ENCODE results near the gene IL10RA. TPM values are rescaled to one million over a fixed set of nuclear protein-coding genes. Genes with fewer than 3 reads are reported as not detected.

IL10RA gene
- total and polyA plus RNA-seq, 2 of the 4 experiments (the other 2 are of a cell fraction), result 0.12 TPM; not detected in 1

GRCh38 chr11:118048472-118049370 lies 62.5 kb downstream of the IL10RA start:
- BruUV-seq (replicated peaks), result no TSS peak
- CTCF ChIA-PET, result no interaction called here
- H3K4me2 ChIP-seq (ENCODE audit: low read depth, low read length), result no peak overlapping the region

More at GRCh38 chr11:118048472-118049370, 62.5 kb downstream of the IL10RA start:
- no peaks in the 10 kb centered on the region for H3K9me1 ChIP-seq (ENCODE audit: insufficient read depth, low read length)
- POLR2A ChIA-PET (ENCODE audit: unreplicated experiment), result interaction anchor here (0.6 kb wide), 1 partner anchor 617 kb away, joined by 11 read pairs; no protein-coding TSS in a partner anchor
- dilution Hi-C loops (cut with HindIII; ENCODE audit: low sequenced_read_pairs, unreplicated experiment), result no loop called here
- H2BK5ac ChIP-seq (ENCODE audit: low read depth, low read length, poor library complexity, severe bottlenecking), result no peak overlapping the region
- H2BK20ac ChIP-seq (ENCODE audit: low read depth, low read length), result no peak overlapping the region
- no peaks in the 10 kb centered on the region for H3K79me1 ChIP-seq (ENCODE audit: low read depth in 1 of 2, low read length in 2 of 2)
- no peak overlapping the region for H4K5ac ChIP-seq (ENCODE audit: low read depth, low read length)
- no peaks in the 10 kb centered on the region for H3K9me3 ChIP-seq (ENCODE audit: control insufficient read depth, insufficient read depth, low read length)
- peaks cover 8% of the 10 kb centered on the region; the same call in 1 of the 2 replicates for H3K27me3 ChIP-seq (ENCODE audit: control insufficient read depth, insufficient read depth, low read length)
- H2BK15ac ChIP-seq (ENCODE audit: low read depth, low read length), result no peak overlapping the region
- no peak overlapping the region for H3K14ac ChIP-seq (replicated peaks; ENCODE audit: low read depth, low read length)
- TF ChIP-seq BHLHE40 (IDR thresholded peaks at IDR 0.05; ENCODE audit: low read depth, low read length) (no peak), MAFK (IDR thresholded peaks at IDR 0.05; ENCODE audit: low read depth, low read length) (no peak), CHD1 (IDR thresholded peaks at IDR 0.05; ENCODE audit: low read depth, low read length) (no peak), FOS (IDR thresholded peaks at IDR 0.05; ENCODE audit: low read depth, low read length) (no peak), RAD21 (IDR thresholded peaks at IDR 0.05; ENCODE audit: low read length) (no peak), SMC3 (IDR thresholded peaks at IDR 0.05; ENCODE audit: low read depth, low read length) (no peak), POLR2A (IDR thresholded peaks at IDR 0.05; ENCODE audit: low read depth, low read length) (no peak), CTCF (conservative IDR thresholded peaks at IDR 0.05; ENCODE audit: low read depth, low read length) (no peak), CEBPB (IDR thresholded peaks at IDR 0.05; ENCODE audit: low read depth, low read length) (no peak), MXI1 (IDR thresholded peaks at IDR 0.05; ENCODE audit: borderline replicate concordance, low read depth, low read length) (no peak)
- H2BK120ac ChIP-seq (ENCODE audit: low read depth, low read length), result no peak overlapping the region
- no peak overlapping the region for H3K56ac ChIP-seq (ENCODE audit: extremely low read depth, insufficient read depth, low read length)
- no peak overlapping the region for H4K8ac ChIP-seq (ENCODE audit: low read depth in 2 of 2, low read length in 2 of 2)
- H2AFZ ChIP-seq (replicated peaks; ENCODE audit: low read length, poor library complexity), result no peak overlapping the region
- H4K20me1 ChIP-seq (ENCODE audit: insufficient read depth, low read length), result no peaks in the 10 kb centered on the region
- no peak overlapping the region for H3K4me3 ChIP-seq (ENCODE audit: insufficient read depth, low read depth, low read length)
- H3K18ac ChIP-seq (ENCODE audit: low read depth, low read length), result no peak overlapping the region
- no peaks in the 10 kb centered on the region for H3K36me3 ChIP-seq (ENCODE audit: control insufficient read depth, insufficient read depth, low read length)
- 60% methylated on average over 1 of the region's 11 CpGs; no CpG with 5 or more reads in 1 of the 2 experiments for WGBS, 2 experiments (ENCODE audit: extremely low coverage in 2 of 2, insufficient read length in 1 of 2)
- no peak overlapping the region for H3K9ac ChIP-seq (ENCODE audit: low read depth, low read length)
- intact Hi-C loops (cut with micrococcal nuclease), result no loop called here
- ATAC-seq (ENCODE audit: low read depth), result no peak
- H3K27ac ChIP-seq (ENCODE audit: insufficient read depth, low read length), result no peak overlapping the region
- no peak overlapping the region for H3K4ac ChIP-seq (ENCODE audit: low read depth, low read length)
- no peak for DNase-seq
- no peak overlapping the region for H3K23ac ChIP-seq (ENCODE audit: low read depth, low read length)
- H2AK9ac ChIP-seq (replicated peaks; ENCODE audit: low read depth, low read length, poor library complexity), result no peak overlapping the region
- in situ Hi-C loops (cut with MboI; ENCODE audit: low sequenced_read_pairs), result no loop called here
- H4K91ac ChIP-seq (ENCODE audit: insufficient read depth, low read depth, low read length), result no peak overlapping the region
- H3K4me1 ChIP-seq (ENCODE audit: control insufficient read depth, insufficient read depth, low read length), result no peaks in the 10 kb centered on the region
- H2AK5ac ChIP-seq (ENCODE audit: low read depth, low read length), result no peak overlapping the region
